ENCODE results near the gene FHIT.
"Not testable (repeated sequence)": the region's sequence is repeated elsewhere in the genome, so short reads cannot be mapped to it uniquely, and the experiment has no call there.

The FHIT gene

GRCh38 chr3:61194892-61195538 lies 56.2 kb downstream of the FHIT start:
- Histone ChIP-seq H3K9ac (ENCODE audit: low read length) (no peak overlapping the region), H3K4ac (ENCODE audit: low read depth, low read length) (no peak overlapping the region), H3K4me3 (ENCODE audit: low read length) (no peak overlapping the region), H3K4me2 (ENCODE audit: low read length) (no peak overlapping the region), H3K18ac (ENCODE audit: low read length) (no peak overlapping the region), H3K79me1 (ENCODE audit: low read length) (no peaks in the 10 kb centered on the region), H3K27me3 (ENCODE audit: insufficient read depth, low read length, poor library complexity) (no peaks in the 10 kb centered on the region), H3K27ac (ENCODE audit: low read depth, low read length) (no peak overlapping the region), H3K56ac (ENCODE audit: low read length) (no peak overlapping the region), H3K79me2 (ENCODE audit: control insufficient read depth, insufficient read depth, low read length) (no peaks in the 10 kb centered on the region), H3K4me1 (ENCODE audit: control insufficient read depth, low read depth, low read length) (no peaks in the 10 kb centered on the region), H2BK5ac (ENCODE audit: low read length) (no peak overlapping the region), H2AK5ac (ENCODE audit: low read length) (no peak overlapping the region), H3K23ac (ENCODE audit: low read length) (no peak overlapping the region), H2BK120ac (ENCODE audit: low read depth, low read length) (no peak overlapping the region), H4K5ac (ENCODE audit: low read length) (no peak overlapping the region), H3K36me3 (ENCODE audit: control insufficient read depth, insufficient read depth, low read length) (no peaks in the 10 kb centered on the region), H2BK15ac (replicated peaks; ENCODE audit: low read depth) (no peak overlapping the region), H4K8ac (ENCODE audit: low read depth, low read length) (no peak overlapping the region)
- WGBS (ENCODE audit: extremely low coverage, insufficient coverage, low lambda C conversion rate) = no CpG with 5 or more reads among the region's 4 CpGs
- no peak for DNase-seq

GRCh38 chr3:61192222-61192621 lies 59.0 kb downstream of the FHIT start:
- Histone ChIP-seq H2BK120ac (ENCODE audit: low read depth, low read length) (no peak overlapping the region), H2BK5ac (ENCODE audit: low read length) (no peak overlapping the region), H3K56ac (ENCODE audit: low read length) (no peak overlapping the region), H3K4me3 (ENCODE audit: low read length) (no peak overlapping the region), H3K18ac (ENCODE audit: low read length) (no peak overlapping the region), H4K8ac (ENCODE audit: low read depth, low read length) (no peak overlapping the region), H3K27ac (ENCODE audit: low read depth, low read length) (no peak overlapping the region), H3K27me3 (ENCODE audit: insufficient read depth, low read length, poor library complexity) (no peaks in the 10 kb centered on the region), H3K4me1 (ENCODE audit: control insufficient read depth, low read depth, low read length) (no peaks in the 10 kb centered on the region), H3K79me1 (ENCODE audit: low read length) (no peaks in the 10 kb centered on the region), H4K5ac (ENCODE audit: low read length) (no peak overlapping the region), H3K4me2 (ENCODE audit: low read length) (no peak overlapping the region), H3K9ac (ENCODE audit: low read length) (no peak overlapping the region), H2BK15ac (replicated peaks; ENCODE audit: low read depth) (no peak overlapping the region), H3K4ac (ENCODE audit: low read depth, low read length) (no peak overlapping the region), H3K79me2 (ENCODE audit: control insufficient read depth, insufficient read depth, low read length) (no peaks in the 10 kb centered on the region), H2AK5ac (ENCODE audit: low read length) (no peak overlapping the region), H3K23ac (ENCODE audit: low read length) (no peak overlapping the region), H3K36me3 (ENCODE audit: control insufficient read depth, insufficient read depth, low read length) (no peaks in the 10 kb centered on the region)
- peak; percentile 22 for DNase-seq

- not testable (repeated sequence) for H4K8ac ChIP-seq (ENCODE audit: low read depth, low read length); H3K23ac ChIP-seq (ENCODE audit: low read length); H3K9ac ChIP-seq (ENCODE audit: low read length); H2BK15ac ChIP-seq (replicated peaks; ENCODE audit: low read depth); H3K27me3 ChIP-seq (ENCODE audit: insufficient read depth, low read length, poor library complexity); H3K56ac ChIP-seq (ENCODE audit: low read length); H2AK5ac ChIP-seq (ENCODE audit: low read length); H3K27ac ChIP-seq (ENCODE audit: low read depth, low read length); DNase-seq; H3K4me3 ChIP-seq (ENCODE audit: low read length); H3K4me2 ChIP-seq (ENCODE audit: low read length); H3K18ac ChIP-seq (ENCODE audit: low read length); H3K79me2 ChIP-seq (ENCODE audit: control insufficient read depth, insufficient read depth, low read length); H3K79me1 ChIP-seq (ENCODE audit: low read length); H3K4me1 ChIP-seq (ENCODE audit: control insufficient read depth, low read depth, low read length); H2BK120ac ChIP-seq (ENCODE audit: low read depth, low read length); H4K5ac ChIP-seq (ENCODE audit: low read length); H2BK5ac ChIP-seq (ENCODE audit: low read length); H3K4ac ChIP-seq (ENCODE audit: low read depth, low read length); H3K36me3 ChIP-seq (ENCODE audit: control insufficient read depth, insufficient read depth, low read length)
- no CpG with 5 or more reads among the region's 1 CpG for WGBS (ENCODE audit: extremely low coverage, insufficient coverage, low lambda C conversion rate)
These were observed 61.0 kb downstream of the FHIT start for GRCh38 chr3:61190205-61190604.

- Histone ChIP-seq H3K27me3 (ENCODE audit: insufficient read depth, low read length, poor library complexity) (no peaks in the 10 kb centered on the region), H4K5ac (ENCODE audit: low read length) (no peak overlapping the region), H4K8ac (ENCODE audit: low read depth, low read length) (no peak overlapping the region), H3K56ac (ENCODE audit: low read length) (no peak overlapping the region), H2AK5ac (ENCODE audit: low read length) (no peak overlapping the region), H3K18ac (ENCODE audit: low read length) (no peak overlapping the region), H2BK5ac (ENCODE audit: low read length) (no peak overlapping the region), H3K27ac (ENCODE audit: low read depth, low read length) (no peak overlapping the region), H3K4me1 (ENCODE audit: control insufficient read depth, low read depth, low read length) (no peaks in the 10 kb centered on the region), H3K23ac (ENCODE audit: low read length) (no peak overlapping the region), H3K9ac (ENCODE audit: low read length) (no peak overlapping the region), H3K4me2 (ENCODE audit: low read length) (no peak overlapping the region), H2BK120ac (ENCODE audit: low read depth, low read length) (no peak overlapping the region), H3K4me3 (ENCODE audit: low read length) (no peak overlapping the region), H3K79me2 (ENCODE audit: control insufficient read depth, insufficient read depth, low read length) (no peaks in the 10 kb centered on the region), H3K79me1 (ENCODE audit: low read length) (no peaks in the 10 kb centered on the region), H3K4ac (ENCODE audit: low read depth, low read length) (no peak overlapping the region), H3K36me3 (ENCODE audit: control insufficient read depth, insufficient read depth, low read length) (no peaks in the 10 kb centered on the region), H2BK15ac (replicated peaks; ENCODE audit: low read depth) (no peak overlapping the region)
- no CpG with 5 or more reads among the region's 3 CpGs for WGBS (ENCODE audit: extremely low coverage, insufficient coverage, low lambda C conversion rate)
- no peak for DNase-seq
These were observed 65.2 kb downstream of the FHIT start for GRCh38 chr3:61186030-61186429.

- H3K23ac ChIP-seq (ENCODE audit: low read length) = no peak overlapping the region
- no peaks in the 10 kb centered on the region for H3K79me2 ChIP-seq (ENCODE audit: control insufficient read depth, insufficient read depth, low read length)
- H4K5ac ChIP-seq (ENCODE audit: low read length) = no peak overlapping the region
- H2BK15ac ChIP-seq (replicated peaks; ENCODE audit: low read depth) = no peak overlapping the region
- H4K8ac ChIP-seq (ENCODE audit: low read depth, low read length) = no peak overlapping the region
- no peak for DNase-seq
- H2AK5ac ChIP-seq (ENCODE audit: low read length) = no peak overlapping the region
- no peaks in the 10 kb centered on the region for H3K27me3 ChIP-seq (ENCODE audit: insufficient read depth, low read length, poor library complexity)
- no peak overlapping the region for H2BK120ac ChIP-seq (ENCODE audit: low read depth, low read length)
- H3K4me1 ChIP-seq (ENCODE audit: control insufficient read depth, low read depth, low read length) = no peaks in the 10 kb centered on the region
- no peaks in the 10 kb centered on the region for H3K79me1 ChIP-seq (ENCODE audit: low read length)
- H3K18ac ChIP-seq (ENCODE audit: low read length) = no peak overlapping the region
- no peak overlapping the region for H3K27ac ChIP-seq (ENCODE audit: low read depth, low read length)
- no peak overlapping the region for H3K56ac ChIP-seq (ENCODE audit: low read length)
- no peak overlapping the region for H2BK5ac ChIP-seq (ENCODE audit: low read length)
- H3K4ac ChIP-seq (ENCODE audit: low read depth, low read length) = no peak overlapping the region
- no peak overlapping the region for H3K9ac ChIP-seq (ENCODE audit: low read length)
- no CpG with 5 or more reads among the region's 4 CpGs for WGBS (ENCODE audit: extremely low coverage, insufficient coverage, low lambda C conversion rate)
- H3K4me3 ChIP-seq (ENCODE audit: low read length) = no peak overlapping the region
- no peaks in the 10 kb centered on the region for H3K36me3 ChIP-seq (ENCODE audit: control insufficient read depth, insufficient read depth, low read length)
- H3K4me2 ChIP-seq (ENCODE audit: low read length) = no peak overlapping the region
These were observed 66.3 kb downstream of the FHIT start for GRCh38 chr3:61184956-61185355.

- Histone ChIP-seq H4K8ac (ENCODE audit: low read depth, low read length) (no peak overlapping the region), H3K4ac (ENCODE audit: low read depth, low read length) (no peak overlapping the region), H2BK15ac (replicated peaks; ENCODE audit: low read depth) (no peak overlapping the region), H3K56ac (ENCODE audit: low read length) (no peak overlapping the region), H3K23ac (ENCODE audit: low read length) (no peak overlapping the region), H3K79me1 (ENCODE audit: low read length) (no peaks in the 10 kb centered on the region), H2AK5ac (ENCODE audit: low read length) (no peak overlapping the region), H4K5ac (ENCODE audit: low read length) (no peak overlapping the region), H3K79me2 (ENCODE audit: control insufficient read depth, insufficient read depth, low read length) (no peaks in the 10 kb centered on the region), H3K4me2 (ENCODE audit: low read length) (no peak overlapping the region), H3K18ac (ENCODE audit: low read length) (no peak overlapping the region), H3K27me3 (ENCODE audit: insufficient read depth, low read length, poor library complexity) (no peaks in the 10 kb centered on the region), H2BK5ac (ENCODE audit: low read length) (no peak overlapping the region), H2BK120ac (ENCODE audit: low read depth, low read length) (no peak overlapping the region), H3K36me3 (ENCODE audit: control insufficient read depth, insufficient read depth, low read length) (no peaks in the 10 kb centered on the region), H3K9ac (ENCODE audit: low read length) (no peak overlapping the region), H3K27ac (ENCODE audit: low read depth, low read length) (no peak overlapping the region), H3K4me3 (ENCODE audit: low read length) (no peak overlapping the region), H3K4me1 (ENCODE audit: control insufficient read depth, low read depth, low read length) (no peaks in the 10 kb centered on the region)
- no peak for DNase-seq
These were observed 68.6 kb downstream of the FHIT start for GRCh38 chr3:61182662-61183061.
